Stimulated activated CD8-positive, alpha-beta memory T cell treated with anti-CD3 and anti-CD28 coated beads, Interleukin-2, amount 100 ng/mL, for 48 hours (primary cell): Measurements from ENCODE around the gene ENO3.

Source experiments
- DNase-seq, 2 donors: peaks; one replicate each; pipeline ENCODE4 v3.0.0-alpha.2; 2020; ENCODE audit warnings: low read depth in 2 of 2

Gene ENO3

GRCh38 chr17:4937553-4937952 is 13.4 kb upstream of the ENO3 start:
- no peak for DNase-seq

GRCh38 chr17:4938069-4938491 is 12.8 kb upstream of the ENO3 start:
- DNase-seq: no peak

GRCh38 chr17:4938688-4939545 is 12.0 kb upstream of the ENO3 start:
- DNase-seq: no peak

- DNase-seq: no peak
Observed at GRCh38 chr17:4939546-4939795, 11.4 kb upstream of the ENO3 start.

GRCh38 chr17:4939796-4940554 is 10.9 kb upstream of the ENO3 start, which contains the start of the genes RNF167 and SLC25A11:
TSS of gene RNF167 (plus strand) at chr17:4940268. CDS start at chr17:4940910, 642 bp downstream.
TSS of gene SLC25A11 (minus strand) at chr17:4940046. CDS start at chr17:4939910, 136 bp downstream.
- peak; percentile 87 to 91 for DNase-seq

GRCh38 chr17:4940555-4941318 is 10.2 kb upstream of the ENO3 start:
- peak; percentile 23 to 39 for DNase-seq

- DNase-seq: no peak
Observed at GRCh38 chr17:4941319-4941610, 9.7 kb upstream of the ENO3 start.

GRCh38 chr17:4942760-4943508 is 8.0 kb upstream of the ENO3 start:
- DNase-seq: no peak

- DNase-seq: peak in 1 of 2 donors; percentile 35
Observed at GRCh38 chr17:4944163-4944553, 6.8 kb upstream of the ENO3 start.

- peak; percentile 21 to 28 for DNase-seq
Observed at GRCh38 chr17:4944554-4945175, 6.3 kb upstream of the ENO3 start.

GRCh38 chr17:4945176-4945943 is 5.6 kb upstream of the ENO3 start:
- DNase-seq: peak; percentile 73 to 83

- DNase-seq: no peak
Observed at GRCh38 chr17:4945944-4946280, 5.0 kb upstream of the ENO3 start.

GRCh38 chr17:4946312-4946976 is 4.5 kb upstream of the ENO3 start:
- no peak for DNase-seq

- DNase-seq: no peak
Observed at GRCh38 chr17:4947010-4947410, 3.9 kb upstream of the ENO3 start.

GRCh38 chr17:4947411-4948165 is 3.3 kb upstream of the ENO3 start:
- peak; percentile 53 to 67 for DNase-seq

GRCh38 chr17:4948166-4948930 is 2.6 kb upstream of the ENO3 start, which contains the start of gene PFN1:
TSS of gene PFN1 (minus strand) at chr17:4948530. CDS start at chr17:4948394, 136 bp downstream.
- peak; percentile 81 to 88 for DNase-seq

- DNase-seq: peak; percentile 70 to 72
Observed at GRCh38 chr17:4948931-4949320, 2.0 kb upstream of the ENO3 start.

GRCh38 chr17:4949321-4950074 is 1.4 kb upstream of the ENO3 start:
- peak; percentile 66 to 79 for DNase-seq
